ENCODE measurements around the gene BCAS3.

DNA sequence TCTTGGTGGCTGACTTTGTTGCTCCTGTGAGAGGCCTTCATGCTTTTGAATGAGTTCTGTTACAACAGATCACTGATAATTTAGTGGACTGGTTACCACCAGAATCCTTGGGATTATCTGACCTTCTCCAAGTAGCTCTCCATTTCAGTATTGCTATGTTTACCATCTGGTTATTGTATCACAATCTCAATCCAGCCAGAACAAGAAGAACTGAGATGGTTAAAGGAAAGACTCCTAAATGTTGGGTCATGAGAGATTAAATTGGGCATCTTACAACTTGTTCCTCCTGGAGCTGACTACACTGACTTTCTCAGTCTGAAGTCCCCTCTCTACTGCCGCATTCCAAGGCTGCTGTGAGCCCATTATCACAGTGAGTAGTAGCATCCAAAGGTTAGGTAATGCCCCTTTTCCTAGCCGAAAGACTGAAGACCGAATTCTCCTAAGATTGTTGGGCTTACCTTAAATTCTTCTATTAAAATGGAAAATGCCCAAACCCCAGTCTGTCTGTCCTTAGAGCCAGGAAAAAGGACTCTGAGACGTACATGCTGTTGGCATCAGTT lies 540.3 kb downstream of the BCAS3 start:
- TF ChIP-seq, protein P1, sequence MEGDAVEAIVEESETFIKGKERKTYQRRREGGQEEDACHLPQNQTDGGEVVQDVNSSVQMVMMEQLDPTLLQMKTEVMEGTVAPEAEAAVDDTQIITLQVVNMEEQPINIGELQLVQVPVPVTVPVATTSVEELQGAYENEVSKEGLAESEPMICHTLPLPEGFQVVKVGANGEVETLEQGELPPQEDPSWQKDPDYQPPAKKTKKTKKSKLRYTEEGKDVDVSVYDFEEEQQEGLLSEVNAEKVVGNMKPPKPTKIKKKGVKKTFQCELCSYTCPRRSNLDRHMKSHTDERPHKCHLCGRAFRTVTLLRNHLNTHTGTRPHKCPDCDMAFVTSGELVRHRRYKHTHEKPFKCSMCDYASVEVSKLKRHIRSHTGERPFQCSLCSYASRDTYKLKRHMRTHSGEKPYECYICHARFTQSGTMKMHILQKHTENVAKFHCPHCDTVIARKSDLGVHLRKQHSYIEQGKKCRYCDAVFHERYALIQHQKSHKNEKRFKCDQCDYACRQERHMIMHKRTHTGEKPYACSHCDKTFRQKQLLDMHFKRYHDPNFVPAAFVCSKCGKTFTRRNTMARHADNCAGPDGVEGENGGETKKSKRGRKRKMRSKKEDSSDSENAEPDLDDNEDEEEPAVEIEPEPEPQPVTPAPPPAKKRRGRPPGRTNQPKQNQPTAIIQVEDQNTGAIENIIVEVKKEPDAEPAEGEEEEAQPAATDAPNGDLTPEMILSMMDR (IDR thresholded peaks at IDR 0.05; ENCODE audit: poor library complexity, severe bottlenecking): no peak
- TF ChIP-seq EP300 (conservative IDR thresholded peaks at IDR 0.05; ENCODE audit: poor library complexity, severe bottlenecking) (no peak), EZH2 (IDR thresholded peaks at IDR 0.05; ENCODE audit: borderline replicate concordance, insufficient read depth, low read length, poor library complexity, severe bottlenecking) (no peak)
- TF ChIP-seq, protein P2, sequence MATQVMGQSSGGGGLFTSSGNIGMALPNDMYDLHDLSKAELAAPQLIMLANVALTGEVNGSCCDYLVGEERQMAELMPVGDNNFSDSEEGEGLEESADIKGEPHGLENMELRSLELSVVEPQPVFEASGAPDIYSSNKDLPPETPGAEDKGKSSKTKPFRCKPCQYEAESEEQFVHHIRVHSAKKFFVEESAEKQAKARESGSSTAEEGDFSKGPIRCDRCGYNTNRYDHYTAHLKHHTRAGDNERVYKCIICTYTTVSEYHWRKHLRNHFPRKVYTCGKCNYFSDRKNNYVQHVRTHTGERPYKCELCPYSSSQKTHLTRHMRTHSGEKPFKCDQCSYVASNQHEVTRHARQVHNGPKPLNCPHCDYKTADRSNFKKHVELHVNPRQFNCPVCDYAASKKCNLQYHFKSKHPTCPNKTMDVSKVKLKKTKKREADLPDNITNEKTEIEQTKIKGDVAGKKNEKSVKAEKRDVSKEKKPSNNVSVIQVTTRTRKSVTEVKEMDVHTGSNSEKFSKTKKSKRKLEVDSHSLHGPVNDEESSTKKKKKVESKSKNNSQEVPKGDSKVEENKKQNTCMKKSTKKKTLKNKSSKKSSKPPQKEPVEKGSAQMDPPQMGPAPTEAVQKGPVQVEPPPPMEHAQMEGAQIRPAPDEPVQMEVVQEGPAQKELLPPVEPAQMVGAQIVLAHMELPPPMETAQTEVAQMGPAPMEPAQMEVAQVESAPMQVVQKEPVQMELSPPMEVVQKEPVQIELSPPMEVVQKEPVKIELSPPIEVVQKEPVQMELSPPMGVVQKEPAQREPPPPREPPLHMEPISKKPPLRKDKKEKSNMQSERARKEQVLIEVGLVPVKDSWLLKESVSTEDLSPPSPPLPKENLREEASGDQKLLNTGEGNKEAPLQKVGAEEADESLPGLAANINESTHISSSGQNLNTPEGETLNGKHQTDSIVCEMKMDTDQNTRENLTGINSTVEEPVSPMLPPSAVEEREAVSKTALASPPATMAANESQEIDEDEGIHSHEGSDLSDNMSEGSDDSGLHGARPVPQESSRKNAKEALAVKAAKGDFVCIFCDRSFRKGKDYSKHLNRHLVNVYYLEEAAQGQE (IDR thresholded peaks at IDR 0.05; ENCODE audit: borderline replicate concordance): no peak
